Keratinocyte (primary cell): ENCODE results near the gene ITPR2. TPM values are rescaled to one million over a fixed set of nuclear protein-coding genes. Genes with fewer than 3 reads are reported as not detected.

Experiments
- DNase-seq: peaks from one replicate; pipeline ENCODE4 v3.0.0-alpha.2; 2011; ENCODE audit warnings: low read depth, missing footprints, low spot score
- FAIRE-seq: peaks from 2 replicates; lab custom pipeline; 2011; peaks lifted over from hg19 to GRCh38; lab: Jason Lieb, UNC
- H2AFZ ChIP-seq: 2 replicates; pipeline ENCODE4 v1.6.0; 2012; ENCODE audit warnings: low read length, control low read depth, inconsistent platforms; ENCODE audit not compliant: control insufficient read depth
- H3K27ac ChIP-seq: 2 replicates; pipeline ENCODE4 v1.5.1; 2011; ENCODE audit warnings: low read length; ENCODE audit not compliant: control insufficient read depth, insufficient read depth
- H3K27me3 ChIP-seq: 3 replicates; pipeline ENCODE4 v1.6.0; 2011; ENCODE audit warnings: low read length; ENCODE audit not compliant: control insufficient read depth, insufficient read depth; ENCODE audit errors: extremely low read depth
- H3K36me3 ChIP-seq, 2 experiments: 2 replicates in 1 of 2; 3 replicates in 1 of 2; pipeline ENCODE4 v1.5.1; 2011; ENCODE audit warnings: low read length in 2 of 2, mild to moderate bottlenecking in 1 of 2; ENCODE audit not compliant: control insufficient read depth in 2 of 2, insufficient read depth in 2 of 2; ENCODE audit errors: extremely low read depth in 1 of 2
- H3K4me1 ChIP-seq: 3 replicates; pipeline ENCODE4 v1.5.1; 2011; ENCODE audit warnings: low read length; ENCODE audit not compliant: control insufficient read depth, insufficient read depth; ENCODE audit errors: extremely low read depth
- H3K4me2 ChIP-seq: 3 replicates; pipeline ENCODE4 v1.6.0; 2011; ENCODE audit warnings: low read depth, low read length; ENCODE audit not compliant: control insufficient read depth, insufficient read depth; ENCODE audit errors: extremely low read depth
- H3K4me3 ChIP-seq, 3 experiments: fragments of 200-600 bp in 1 of 3; sonication (generic) in 1 of 3; 2 replicates in 2 of 3; 3 replicates in 1 of 3; pipeline ENCODE4 v1.5.1; 2011 to 2016; ENCODE audit warnings: low read length in 3 of 3, mild to moderate bottlenecking in 3 of 3, control low read depth in 2 of 3, inconsistent platforms in 1 of 3, low read depth in 1 of 3, mixed read lengths in 1 of 3, mixed run types in 1 of 3, moderate library complexity in 1 of 3; ENCODE audit not compliant: control insufficient read depth in 2 of 3, insufficient read depth in 2 of 3; ENCODE audit errors: extremely low read depth in 1 of 3
- H3K79me2 ChIP-seq: 2 replicates; pipeline ENCODE4 v1.6.0; 2012; ENCODE audit warnings: low read length; ENCODE audit not compliant: control insufficient read depth, insufficient read depth
- H3K9ac ChIP-seq: 3 replicates; pipeline ENCODE4 v1.6.0; 2011; ENCODE audit warnings: low read length; ENCODE audit not compliant: control insufficient read depth, insufficient read depth; ENCODE audit errors: extremely low read depth
- H3K9me1 ChIP-seq: 3 replicates; pipeline ENCODE4 v1.6.0; 2011; ENCODE audit warnings: low read length; ENCODE audit not compliant: control insufficient read depth, insufficient read depth; ENCODE audit errors: extremely low read depth
- H3K9me3 ChIP-seq: 2 replicates; pipeline ENCODE4 v1.5.1; 2012; ENCODE audit warnings: low read depth, low read length; ENCODE audit not compliant: control insufficient read depth
- H4K20me1 ChIP-seq: 3 replicates; pipeline ENCODE4 v1.6.0; 2011; ENCODE audit warnings: low read length; ENCODE audit not compliant: control insufficient read depth, insufficient read depth; ENCODE audit errors: extremely low read depth
- EZH2 ChIP-seq: IDR thresholded peaks from one replicate; pipeline ENCODE4 v1.6.1; 2012; ENCODE audit warnings: inconsistent platforms, mild to moderate bottlenecking, low read length, moderate library complexity
- dilution Hi-C: fragments of 300-500 bp; cut with MboI; formaldehyde crosslinking; loops from one replicate; pipeline ENCODE4 v1.7.0; 2020; ENCODE audit warnings: low sequenced_read_pairs; ENCODE audit not compliant: extremely low pct_ligation_motif_present
- polyA plus RNA-seq, 5 experiments: library from polyadenylated mRNA; depleted of rRNA in 3 of 5; stranded (reverse) in 3 of 5; stranded (forward) in 1 of 5; unstranded in 1 of 5; fragments of >200 nt; gene quantifications; 1 replicate in 1 of 5; 2 replicates in 3 of 5; 3 replicates in 1 of 5; pipeline versions ENCODE4 v1.2.1 to v1.2.3, GENCODE V29; 2011 to 2012; ENCODE audit warnings: missing spikeins in 2 of 5, low read depth in 1 of 5, low replicate concordance in 1 of 5
- TF ChIP-seq, protein P1 (sequence below), 3 experiments: IDR thresholded peaks in 1 of 3; conservative IDR thresholded peaks in 1 of 3; optimal IDR thresholded peaks in 1 of 3; 2 replicates in 2 of 3; 3 replicates in 1 of 3; pipeline versions ENCODE3 to v1.5.1; 2011; ENCODE audit warnings: low read length in 3 of 3, mild to moderate bottlenecking in 3 of 3, moderate library complexity in 2 of 3, control low read depth in 1 of 3, inconsistent platforms in 1 of 3; ENCODE audit not compliant: insufficient read depth in 2 of 3; ENCODE audit errors: extremely low read depth in 1 of 3

The ITPR2 gene
- polyA plus RNA-seq, 1 donor (not counting 4 experiments of a cell fraction or from before 2014, with no cell fraction given) = 7.6 TPM

DNA sequence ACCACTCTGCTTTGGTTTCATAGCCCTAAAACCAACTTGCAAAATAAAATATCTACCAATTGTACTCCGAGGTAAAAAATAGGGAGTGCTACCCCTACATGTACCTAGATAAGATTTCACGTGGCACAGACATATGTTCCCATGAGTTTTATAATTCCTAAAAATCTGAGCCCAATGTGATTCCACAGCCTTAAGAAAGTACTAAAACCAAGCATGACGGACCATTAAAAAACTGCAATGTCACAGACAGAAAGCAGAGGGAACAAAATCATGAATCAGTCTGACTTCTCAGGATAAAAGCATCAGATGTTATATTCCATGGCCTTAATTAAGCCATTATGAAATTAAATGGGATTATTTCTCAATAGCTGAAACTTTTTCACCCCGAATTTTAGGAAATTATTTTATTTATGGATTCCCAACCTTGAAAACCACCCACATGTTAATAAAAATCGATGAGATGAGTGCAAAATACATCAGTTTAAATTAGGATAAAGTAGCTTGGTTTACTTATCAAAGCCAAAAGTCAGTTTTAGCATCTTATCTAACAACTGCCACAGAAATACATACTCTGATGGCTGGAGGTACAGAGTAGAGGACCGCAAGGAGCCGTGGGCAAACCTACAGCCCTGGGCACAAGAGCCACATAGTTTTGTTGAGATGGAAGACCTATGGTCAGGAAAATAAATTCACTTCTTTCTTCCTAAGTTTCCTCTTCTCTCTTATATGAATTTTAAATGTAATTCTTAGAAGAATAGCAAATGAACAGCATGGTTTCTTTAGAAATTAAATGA lies 4.5 kb downstream of the ITPR2 start:
- Histone ChIP-seq H2AFZ (no peak overlapping the region), H3K27me3 (no peaks in the 10 kb centered on the region), H3K9me1 (no peaks in the 10 kb centered on the region), H3K27ac (no peak overlapping the region), H3K36me3 (no peaks in the 10 kb centered on the region), H3K9ac (no peak overlapping the region), H3K4me3 (no peak overlapping the region), H3K4me1 (peaks cover 20% of the 10 kb centered on the region), H3K79me2 (peaks cover 40% of the 10 kb centered on the region), H3K4me2 (peak overlapping the region; percentile 23), H3K9me3 (no peaks in the 10 kb centered on the region), H4K20me1 (no peaks in the 10 kb centered on the region)
- FAIRE-seq = no peak
- dilution Hi-C loops = no loop called here
- no peak for DNase-seq
- TF ChIP-seq EZH2 = no peak
- TF ChIP-seq, protein P1, sequence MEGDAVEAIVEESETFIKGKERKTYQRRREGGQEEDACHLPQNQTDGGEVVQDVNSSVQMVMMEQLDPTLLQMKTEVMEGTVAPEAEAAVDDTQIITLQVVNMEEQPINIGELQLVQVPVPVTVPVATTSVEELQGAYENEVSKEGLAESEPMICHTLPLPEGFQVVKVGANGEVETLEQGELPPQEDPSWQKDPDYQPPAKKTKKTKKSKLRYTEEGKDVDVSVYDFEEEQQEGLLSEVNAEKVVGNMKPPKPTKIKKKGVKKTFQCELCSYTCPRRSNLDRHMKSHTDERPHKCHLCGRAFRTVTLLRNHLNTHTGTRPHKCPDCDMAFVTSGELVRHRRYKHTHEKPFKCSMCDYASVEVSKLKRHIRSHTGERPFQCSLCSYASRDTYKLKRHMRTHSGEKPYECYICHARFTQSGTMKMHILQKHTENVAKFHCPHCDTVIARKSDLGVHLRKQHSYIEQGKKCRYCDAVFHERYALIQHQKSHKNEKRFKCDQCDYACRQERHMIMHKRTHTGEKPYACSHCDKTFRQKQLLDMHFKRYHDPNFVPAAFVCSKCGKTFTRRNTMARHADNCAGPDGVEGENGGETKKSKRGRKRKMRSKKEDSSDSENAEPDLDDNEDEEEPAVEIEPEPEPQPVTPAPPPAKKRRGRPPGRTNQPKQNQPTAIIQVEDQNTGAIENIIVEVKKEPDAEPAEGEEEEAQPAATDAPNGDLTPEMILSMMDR (optimal IDR thresholded peaks at IDR 0.05 in 1 of 3, IDR thresholded peaks at IDR 0.05 in 1 of 3, conservative IDR thresholded peaks at IDR 0.05 in 1 of 3; ENCODE audit: extremely low read depth in 1 of 3, insufficient read depth in 2 of 3, low read length in 3 of 3) = no peak

DNA sequence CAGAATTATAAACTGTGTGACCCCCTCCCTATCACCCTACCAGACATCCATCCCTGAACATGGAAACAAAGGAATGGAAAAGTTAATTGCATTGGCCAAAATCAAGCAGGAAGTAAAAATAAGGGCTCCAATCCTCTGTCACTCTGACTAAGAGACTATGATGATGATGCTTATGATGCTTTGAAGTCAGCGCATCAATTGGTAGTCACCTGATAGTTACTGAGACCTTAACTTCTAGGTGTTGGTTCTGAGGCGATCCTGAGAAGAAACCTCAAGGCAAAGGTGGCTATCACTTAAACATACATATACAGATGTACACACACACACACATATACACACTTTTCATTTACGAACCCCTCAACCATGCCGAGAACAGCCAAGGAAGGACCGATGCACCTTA lies 6.6 kb downstream of the ITPR2 start:
- no peak overlapping the region for H3K4me3 ChIP-seq
- H3K4me1 ChIP-seq = peaks cover 40% of the 10 kb centered on the region
- H3K9me1 ChIP-seq = no peaks in the 10 kb centered on the region
- no peaks in the 10 kb centered on the region for H3K27me3 ChIP-seq
- DNase-seq (no peak), FAIRE-seq (no peak)
- no peaks in the 10 kb centered on the region for H4K20me1 ChIP-seq
- TF ChIP-seq, protein P1 (optimal IDR thresholded peaks at IDR 0.05 in 1 of 3, IDR thresholded peaks at IDR 0.05 in 1 of 3, conservative IDR thresholded peaks at IDR 0.05 in 1 of 3; ENCODE audit: extremely low read depth in 1 of 3, insufficient read depth in 2 of 3, low read length in 3 of 3) = no peak
- TF ChIP-seq EZH2 = no peak
- H2AFZ ChIP-seq = no peak overlapping the region
- H3K36me3 ChIP-seq = no peaks in the 10 kb centered on the region
- H3K4me2 ChIP-seq = no peak overlapping the region
- H3K9me3 ChIP-seq = no peaks in the 10 kb centered on the region
- H3K9ac ChIP-seq = no peak overlapping the region
- no peak overlapping the region for H3K27ac ChIP-seq
- dilution Hi-C loops = no loop called here
- H3K79me2 ChIP-seq = peaks cover 36% of the 10 kb centered on the region
